Measurements from ENCODE around the gene KRTAP26-1.

The KRTAP26-1 gene

DNA sequence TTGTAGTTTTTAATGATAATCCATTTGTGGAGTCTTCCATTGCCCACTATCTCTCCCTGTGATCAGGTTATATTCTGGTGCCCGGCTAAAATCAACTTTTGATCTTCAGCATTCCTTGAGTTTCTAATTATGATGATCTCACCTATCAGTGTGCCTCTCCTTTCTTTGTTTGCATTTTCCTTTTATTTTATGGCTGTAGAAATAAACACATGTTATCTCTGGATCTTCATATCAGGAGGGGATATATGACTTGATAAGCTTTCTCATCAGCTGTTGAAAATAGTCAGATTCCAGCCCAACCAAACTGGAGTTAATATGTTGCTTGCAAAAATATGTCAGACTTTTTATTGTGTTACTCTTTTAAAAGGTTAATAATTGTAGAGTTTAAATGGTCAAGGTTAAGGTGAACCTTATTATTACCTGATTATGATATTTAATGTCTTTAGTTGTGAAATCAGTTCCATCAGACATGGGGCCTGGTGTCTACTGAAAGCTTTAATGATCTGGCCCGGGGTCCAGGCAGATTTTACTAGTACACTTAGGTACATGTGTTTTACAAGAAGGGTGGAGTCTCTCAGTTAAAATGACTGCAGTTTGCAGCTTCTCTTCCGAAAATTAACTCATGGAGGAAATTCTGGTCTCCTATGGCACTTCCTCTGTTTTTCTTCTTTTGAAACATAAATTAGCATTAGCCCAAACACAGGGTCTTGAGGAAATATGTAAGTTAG lies 50.1 kb downstream of the KRTAP26-1 start:
- DNase-seq = no peak

Data from stimulated activated CD4-positive, alpha-beta T cell treated with anti-CD3 and anti-CD28 coated beads, Interleukin-4, amount 100 ng/mL, for 24 hours (primary cell).